H1 (cell line): Measurements from ENCODE around the gene CYP1A1. TPM values are rescaled to one million over a fixed set of nuclear protein-coding genes. Genes with fewer than 3 reads are reported as not detected.

Experiments
- CTCF ChIA-PET: fragments of 300-600 bp; sonication (Branson Sonifier 250); formaldehyde crosslinking; loops from one replicate; lab custom pipeline; 2021; ENCODE audit not compliant: partially characterized antibody; lab: Charles Lee
- POLR2A ChIA-PET: fragments of 300-600 bp; sonication (Branson Sonifier 250); formaldehyde crosslinking; loops from one replicate; lab custom pipeline; 2021; ENCODE audit warnings: inconsistent platforms; ENCODE audit not compliant: partially characterized antibody; lab: Charles Lee
- DNase-seq, 2 experiments: peaks; one replicate each; pipeline versions ENCODE4 v3.0.0 to v3.0.0-alpha.2; 2010 to 2022; ENCODE audit warnings: low spot score in 2 of 2, low read depth in 1 of 2, mixed read lengths in 1 of 2
- FAIRE-seq: peaks from 2 replicates; lab custom pipeline; 2011; peaks lifted over from hg19 to GRCh38; lab: Jason Lieb, UNC
- H2AFZ ChIP-seq: 2 replicates; pipeline ENCODE4 v1.8.1; 2012; ENCODE audit warnings: low read length, inconsistent platforms
- H2AK5ac ChIP-seq: 2 replicates; pipeline ENCODE4 v1.6.1; 2013; ENCODE audit warnings: low read depth, low read length
- H2BK120ac ChIP-seq: replicated peaks from 2 replicates; pipeline ENCODE3; 2013; ENCODE audit warnings: low read depth, low read length, inconsistent platforms
- H2BK12ac ChIP-seq: 2 replicates; pipeline ENCODE4 v1.6.1; 2013; ENCODE audit warnings: low read depth, low read length
- H2BK15ac ChIP-seq: 2 replicates; pipeline ENCODE4 v1.6.1; 2013; ENCODE audit warnings: low read length
- H2BK20ac ChIP-seq: 2 replicates; pipeline ENCODE4 v1.6.1; 2013; ENCODE audit warnings: low read length
- H2BK5ac ChIP-seq: 2 replicates; pipeline ENCODE4 v1.6.1; 2013; ENCODE audit warnings: low read depth, low read length
- H3K14ac ChIP-seq: 2 replicates; pipeline ENCODE4 v1.6.1; 2013; ENCODE audit warnings: inconsistent platforms; ENCODE audit not compliant: insufficient read length
- H3K18ac ChIP-seq: 2 replicates; pipeline ENCODE4 v1.6.1; 2013; ENCODE audit warnings: low read length; ENCODE audit errors: extremely low read depth
- H3K23ac ChIP-seq: 2 replicates; pipeline ENCODE4 v1.6.1; 2013; ENCODE audit warnings: inconsistent platforms; ENCODE audit not compliant: insufficient read length
- H3K23me2 ChIP-seq: 2 replicates; pipeline ENCODE4 v1.6.1; 2013; ENCODE audit warnings: low read depth, low read length
- H3K27ac ChIP-seq: 2 replicates; pipeline ENCODE4 v1.6.1; 2011; ENCODE audit warnings: low read depth, low read length, inconsistent platforms
- H3K27me3 ChIP-seq, 4 experiments: replicated peaks in 1 of 4; 1 replicate in 1 of 4; 2 replicates in 3 of 4; pipeline versions ENCODE4 v1.6.1 to v1.8.1; 2011 to 2013; ENCODE audit warnings: low read length in 3 of 4, mild to moderate bottlenecking in 3 of 4, inconsistent platforms in 2 of 4, mixed read lengths in 2 of 4, moderate library complexity in 1 of 4; ENCODE audit not compliant: control insufficient read depth in 3 of 4, insufficient read depth in 3 of 4; ENCODE audit errors: extremely low read depth in 1 of 4
- H3K36me3 ChIP-seq, 4 experiments: 2 replicates each; pipeline versions ENCODE4 v1.6.1 to v1.8.1; 2011 to 2013; ENCODE audit warnings: mild to moderate bottlenecking in 4 of 4, low read length in 3 of 4, moderate library complexity in 2 of 4, control low read depth in 1 of 4, inconsistent platforms in 1 of 4; ENCODE audit not compliant: insufficient read depth in 4 of 4, control insufficient read depth in 2 of 4
- H3K4ac ChIP-seq: replicated peaks from 2 replicates; pipeline ENCODE3; 2013; ENCODE audit warnings: low read length, low read depth, mixed read lengths, inconsistent platforms; ENCODE audit not compliant: insufficient read length
- H3K4me1 ChIP-seq, 4 experiments: replicated peaks in 1 of 4; 1 replicate in 1 of 4; 2 replicates in 3 of 4; pipeline versions ENCODE4 v1.6.1 to v1.8.1; 2011 to 2013; ENCODE audit warnings: low read length in 3 of 4, inconsistent platforms in 2 of 4, mixed read lengths in 1 of 4; ENCODE audit not compliant: insufficient read depth in 4 of 4, control insufficient read depth in 3 of 4
- H3K4me2 ChIP-seq, 2 experiments: 2 replicates each; pipeline versions ENCODE4 v1.6.1 to v1.8.1; 2011 to 2013; ENCODE audit warnings: low read depth in 2 of 2, low read length in 2 of 2, control low read depth in 1 of 2, inconsistent platforms in 1 of 2, mild to moderate bottlenecking in 1 of 2; ENCODE audit not compliant: insufficient read depth in 1 of 2
- H3K4me3 ChIP-seq, 4 experiments: fragments of 200-600, 300-600 bp in 1 of 4; sonication (generic), shearing (Covaris generic), sonication (Bioruptor Twin) in 1 of 4; 2 replicates each; pipeline versions ENCODE4 v1.5.1 to v1.8.1; 2011 to 2016; ENCODE audit warnings: low read length in 4 of 4, low read depth in 3 of 4, control low read depth in 2 of 4, inconsistent platforms in 2 of 4, mild to moderate bottlenecking in 2 of 4, mixed read lengths in 1 of 4, moderate library complexity in 1 of 4; ENCODE audit not compliant: insufficient read depth in 2 of 4; ENCODE audit errors: extremely low read depth in 1 of 4
- H3K56ac ChIP-seq: replicated peaks from 2 replicates; pipeline ENCODE3; 2013; ENCODE audit warnings: low read depth, mild to moderate bottlenecking, mixed read lengths, low read length, inconsistent platforms; ENCODE audit not compliant: insufficient read length
- H3K79me1 ChIP-seq: 2 replicates; pipeline ENCODE4 v1.6.1; 2013; ENCODE audit warnings: low read depth, low read length, control low read depth
- H3K79me2 ChIP-seq, 2 experiments: 2 replicates each; pipeline versions ENCODE4 v1.6.1 to v1.8.1; 2012 to 2013; ENCODE audit warnings: low read length in 2 of 2, mild to moderate bottlenecking in 2 of 2, inconsistent platforms in 1 of 2; ENCODE audit not compliant: insufficient read depth in 2 of 2, control insufficient read depth in 1 of 2
- H3K9ac ChIP-seq, 4 experiments: replicated peaks in 1 of 4; 1 replicate in 1 of 4; 2 replicates in 3 of 4; pipeline versions ENCODE4 v1.6.1 to v1.8.1; 2011 to 2013; ENCODE audit warnings: low read depth in 3 of 4, low read length in 3 of 4, control low read depth in 2 of 4, mild to moderate bottlenecking in 2 of 4, moderate library complexity in 2 of 4, inconsistent platforms in 1 of 4; ENCODE audit errors: extremely low read depth in 1 of 4
- H3K9me3 ChIP-seq, 2 experiments: 2 replicates each; pipeline versions ENCODE4 v1.6.1 to v1.8.1; 2012 to 2013; ENCODE audit warnings: mild to moderate bottlenecking in 2 of 2, moderate library complexity in 2 of 2, control low read depth in 1 of 2, inconsistent platforms in 1 of 2, low read depth in 1 of 2, low read length in 1 of 2, mixed read lengths in 1 of 2; ENCODE audit not compliant: insufficient read depth in 2 of 2
- H4K20me1 ChIP-seq, 2 experiments: replicated peaks in 1 of 2; 2 replicates each; pipeline versions ENCODE3 to v1.8.1; 2011 to 2013; ENCODE audit warnings: inconsistent platforms in 2 of 2, low read length in 2 of 2, mild to moderate bottlenecking in 1 of 2; ENCODE audit not compliant: insufficient read depth in 2 of 2, control insufficient read depth in 1 of 2
- H4K5ac ChIP-seq: 2 replicates; pipeline ENCODE4 v1.6.1; 2013; ENCODE audit warnings: low read length, low read depth, mixed read lengths, inconsistent platforms; ENCODE audit not compliant: insufficient read length
- H4K8ac ChIP-seq: 2 replicates; pipeline ENCODE4 v1.8.0; 2013; ENCODE audit warnings: mild to moderate bottlenecking, moderate library complexity, low read length, inconsistent platforms; ENCODE audit not compliant: insufficient read depth; ENCODE audit errors: extremely low read depth
- H4K91ac ChIP-seq: replicated peaks from 2 replicates; pipeline ENCODE3; 2013; ENCODE audit warnings: low read length, mixed read lengths, inconsistent platforms; ENCODE audit not compliant: insufficient read length
- CTCF ChIP-seq, 3 experiments: IDR thresholded peaks; 1 replicate in 2 of 3; 2 replicates in 1 of 3; pipeline versions ENCODE4 v1.5.1 to v1.6.1; 2011; ENCODE audit warnings: low read length in 3 of 3, mild to moderate bottlenecking in 3 of 3, inconsistent platforms in 2 of 3, low read depth in 1 of 3, moderate library complexity in 1 of 3; ENCODE audit not compliant: insufficient read depth in 1 of 3; ENCODE audit errors: control extremely low read depth in 1 of 3
- FOSL1 ChIP-seq: IDR thresholded peaks from 2 replicates; pipeline ENCODE4 v1.6.1; 2011; ENCODE audit warnings: mild to moderate bottlenecking, low read depth, low read length, moderate library complexity; ENCODE audit not compliant: insufficient read depth
- GTF2F1 ChIP-seq: IDR thresholded peaks from 2 replicates; pipeline ENCODE4 v1.6.1; 2012; ENCODE audit warnings: low read depth, low read length, improper control_type of control experiment, borderline replicate concordance
- JUN ChIP-seq: IDR thresholded peaks from 2 replicates; pipeline ENCODE4 v1.6.1; 2011; ENCODE audit warnings: low read depth, mild to moderate bottlenecking, improper control_type of control experiment, low read length
- KDM1A ChIP-seq: fragments of 200-600, 300-600 bp; sonication (generic); IDR thresholded peaks from 2 replicates; pipeline ENCODE4 v1.7.1; 2016; ENCODE audit warnings: mild to moderate bottlenecking, low read length, borderline replicate concordance
- KDM5A ChIP-seq: fragments of 200-600 bp; IDR thresholded peaks from 2 replicates; pipeline ENCODE4 v1.7.1; 2012; ENCODE audit warnings: mild to moderate bottlenecking, low read length, inconsistent platforms, mixed read lengths
- RXRA ChIP-seq: IDR thresholded peaks from 2 replicates; pipeline ENCODE4 v1.6.1; 2011; ENCODE audit warnings: low read depth, mild to moderate bottlenecking, low read length, moderate library complexity; ENCODE audit not compliant: insufficient read depth
- SIN3A ChIP-seq, 2 experiments: IDR thresholded peaks in 1 of 2; conservative IDR thresholded peaks in 1 of 2; 2 replicates each; pipeline ENCODE4 v1.6.1; 2011 to 2012; ENCODE audit warnings: low read length in 2 of 2, improper control_type of control experiment in 1 of 2, low read depth in 1 of 2, mild to moderate bottlenecking in 1 of 2
- SP4 ChIP-seq: IDR thresholded peaks from 2 replicates; pipeline ENCODE4 v1.6.1; 2012; ENCODE audit warnings: low read length, inconsistent platforms
- SUZ12 ChIP-seq: fragments of 200-600 bp; sonication (generic); IDR thresholded peaks from 2 replicates; pipeline ENCODE4 v1.6.1; 2012; ENCODE audit warnings: mild to moderate bottlenecking, inconsistent platforms, low read length, moderate library complexity, mixed read lengths
- ZNF274 ChIP-seq: IDR thresholded peaks from 2 replicates; pipeline ENCODE4 v1.7.0; 2012; ENCODE audit warnings: low read length, borderline replicate concordance; ENCODE audit errors: extremely low read depth
- WGBS, 2 experiments: shearing (Covaris generic) in 1 of 2; methylation state at CpG; one replicate each; pipeline versions ENCODE4 v1.1.6 to v1.1.7; 2013 to 2015; ENCODE audit warnings: low lambda C conversion rate in 2 of 2, mixed read lengths in 2 of 2, inconsistent platforms in 1 of 2, low coverage in 1 of 2, missing lambda C conversion rate in 1 of 2; ENCODE audit not compliant: insufficient replicate concordance in 2 of 2, insufficient coverage in 1 of 2, insufficient read length in 1 of 2; ENCODE audit errors: extremely low coverage in 1 of 2, missing lambda C conversion rate in 1 of 2; 5-methylcytosine and 5-hydroxymethylcytosine counted together
- polyA plus RNA-seq, 7 experiments: library from polyadenylated mRNA; depleted of rRNA in 3 of 7; stranded (reverse) in 5 of 7; unstranded in 2 of 7; fragments of >200 nt in 5 of 7; fragments of 200-250 nt in 2 of 7; gene quantifications; 1 replicate in 5 of 7; 2 replicates in 1 of 7; 4 replicates in 1 of 7; pipeline versions ENCODE4 v1.2.1 to v1.2.3, GENCODE V29; 2011 to 2013; ENCODE audit warnings: missing spikeins in 2 of 7, mixed read lengths in 2 of 7
- total RNA-seq: library from RNA; stranded (reverse); fragmentation: NEBNext Ultra II Directional; extraction: Animal tissue kit (Norgen Biotek cat#: 25700); gene quantifications from 2 replicates; pipeline ENCODE4 v1.2.1, GENCODE V29; 2021

CYP1A1 gene
- total and polyA plus RNA-seq, 2 of the 8 experiments (the other 6 are each of a cell fraction or from before 2014, with no cell fraction given) = 0.32 to 0.35 TPM

GRCh38 chr15:74723187-74723586 lies 2.1 kb downstream of the CYP1A1 start:
- Histone ChIP-seq H2AK5ac (no peak overlapping the region), H3K79me1 (no peaks in the 10 kb centered on the region), H3K9ac (no peak overlapping the region), H2BK20ac (no peak overlapping the region), H2BK120ac (no peak overlapping the region), H3K27ac (no peak overlapping the region), H4K91ac (no peak overlapping the region), H2BK12ac (peak overlapping the region; percentile 39; the same call in 1 of the 2 replicates), H4K20me1 (no peaks in the 10 kb centered on the region), H3K4me2 (no peak overlapping the region), H3K79me2 (no peaks in the 10 kb centered on the region), H3K4me1 (peaks cover 0 to 5% (median 0%) of the 10 kb centered on the region in 4 experiments; a peak in 3 of 7 replicates), H3K14ac (no peak overlapping the region), H3K56ac (no peak overlapping the region), H4K5ac (no peak overlapping the region), H3K4me3 (no peak overlapping the region), H3K23ac (no peak overlapping the region), H3K27me3 (peaks cover 11 to 31% (median 26%) of the 10 kb centered on the region in 4 experiments), H2AFZ (no peak overlapping the region), H3K4ac (no peak overlapping the region), H2BK15ac (no peak overlapping the region), H2BK5ac (no peak overlapping the region), H3K18ac (no peak overlapping the region), H4K8ac (no peak overlapping the region), H3K36me3 (no peaks in the 10 kb centered on the region), H3K9me3 (no peaks in the 10 kb centered on the region; a peak in 1 of 4 replicates), H3K23me2 (peaks cover 11% of the 10 kb centered on the region; the same call in 1 of the 2 replicates)
- POLR2A ChIA-PET = interaction anchor here (0.6 to 5.5 kb wide), 7 partner anchors 27 to 169 kb away, joined by 3 to 46 read pairs (median 3); no protein-coding TSS in a partner anchor
- CTCF ChIA-PET = interaction anchor here (0.6 to 4.3 kb wide), 3 partner anchors 47 to 194 kb away, joined by 3 to 39 read pairs (median 9); no protein-coding TSS in a partner anchor
- WGBS, 2 experiments = 83% methylated on average over 1 of the region's 1 CpG; no CpG with 5 or more reads in 1 of the 2 experiments
- no peak for DNase-seq
- no peak for FAIRE-seq
- no peak for TF ChIP-seq SP4
- no peak for TF ChIP-seq RXRA
- no peak for TF ChIP-seq SIN3A (conservative IDR thresholded peaks at IDR 0.05 in 1 of 2, IDR thresholded peaks at IDR 0.05 in 1 of 2; ENCODE audit: low read depth in 1 of 2, low read length in 2 of 2)
- no peak for TF ChIP-seq KDM1A
- no peak for TF ChIP-seq CTCF (IDR thresholded peaks at IDR 0.05; ENCODE audit: control extremely low read depth in 1 of 3, insufficient read depth in 1 of 3, low read depth in 1 of 3, low read length in 3 of 3)
- no peak for TF ChIP-seq KDM5A
- no peak for TF ChIP-seq GTF2F1
- no peak for TF ChIP-seq SUZ12
- no peak for TF ChIP-seq ZNF274
- no peak for TF ChIP-seq JUN
- no peak for TF ChIP-seq FOSL1
